Measurements from ENCODE around the gene GRM4.

Gene GRM4

DNA sequence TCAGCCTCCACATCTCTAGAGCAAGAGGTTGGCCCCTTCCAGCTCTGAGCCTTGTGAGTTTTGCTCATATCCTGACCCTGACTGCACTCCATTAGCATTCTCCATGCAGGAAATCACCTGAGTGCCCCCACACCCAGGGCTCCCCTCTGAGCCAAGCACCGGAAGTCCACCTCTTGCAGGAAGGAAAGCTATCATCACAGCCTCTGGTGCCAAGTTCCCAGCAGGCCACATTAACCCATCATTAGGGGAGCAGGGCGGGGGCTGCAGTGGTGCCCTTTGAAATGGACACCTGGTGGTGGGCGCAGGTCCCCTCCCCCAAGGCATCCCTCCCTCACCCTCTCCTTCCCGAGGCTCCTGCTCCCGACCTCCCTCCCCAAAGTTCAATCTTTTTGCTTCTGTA is 16.1 kb downstream of the GRM4 start:
- H3F3A ChIP-seq (ENCODE audit: low read depth), result no peaks in the 10 kb centered on the region

DNA sequence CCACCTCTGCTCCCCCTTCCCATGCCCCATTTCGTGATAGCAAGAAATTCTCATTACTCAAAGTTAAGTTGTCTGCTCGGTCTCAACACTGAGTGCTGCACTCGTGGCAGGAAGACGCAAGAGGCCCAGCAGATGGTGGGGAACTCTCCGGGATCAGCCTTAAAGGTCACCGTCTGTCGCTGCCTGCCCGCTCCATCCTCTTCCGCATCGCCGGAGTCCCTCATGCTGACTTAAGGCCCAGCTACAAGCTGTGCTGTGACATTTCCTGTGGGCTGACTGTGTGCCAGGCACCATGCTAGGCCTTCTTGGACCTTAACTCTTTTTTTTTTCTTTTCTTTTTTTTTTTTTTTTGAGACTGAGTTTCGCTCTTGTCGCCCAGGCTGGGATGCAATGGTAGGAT is 17.8 kb downstream of the GRM4 start:
- Histone ChIP-seq H2AFZ (ENCODE audit: low read length) (no peak overlapping the region), H3K9me3 (ENCODE audit: insufficient read depth, low read depth, low read length) (no peaks in the 10 kb centered on the region), H3K9me2 (replicated peaks; ENCODE audit: low read depth, low read length) (no peaks in the 10 kb centered on the region), H3F3A (ENCODE audit: low read depth) (no peaks in the 10 kb centered on the region), H3K4me3 (ENCODE audit: low read length, poor library complexity, severe bottlenecking) (no peak overlapping the region), H3K4me1 (ENCODE audit: insufficient read depth, low read length, poor library complexity, severe bottlenecking) (no peaks in the 10 kb centered on the region), H3K27me3 (ENCODE audit: insufficient read depth, low read length, poor library complexity, severe bottlenecking) (no peaks in the 10 kb centered on the region), H4K20me1 (ENCODE audit: insufficient read depth, low read length, poor library complexity, severe bottlenecking) (no peaks in the 10 kb centered on the region), H3K9ac (ENCODE audit: low read depth, low read length, poor library complexity, severe bottlenecking) (no peak overlapping the region), H3K36me3 (ENCODE audit: insufficient read depth, low read length) (no peaks in the 10 kb centered on the region), H3K79me2 (ENCODE audit: insufficient read depth, low read length) (no peaks in the 10 kb centered on the region), H3K4me2 (ENCODE audit: low read depth, low read length, poor library complexity, severe bottlenecking) (no peak overlapping the region)
- TF ChIP-seq, protein P1, sequence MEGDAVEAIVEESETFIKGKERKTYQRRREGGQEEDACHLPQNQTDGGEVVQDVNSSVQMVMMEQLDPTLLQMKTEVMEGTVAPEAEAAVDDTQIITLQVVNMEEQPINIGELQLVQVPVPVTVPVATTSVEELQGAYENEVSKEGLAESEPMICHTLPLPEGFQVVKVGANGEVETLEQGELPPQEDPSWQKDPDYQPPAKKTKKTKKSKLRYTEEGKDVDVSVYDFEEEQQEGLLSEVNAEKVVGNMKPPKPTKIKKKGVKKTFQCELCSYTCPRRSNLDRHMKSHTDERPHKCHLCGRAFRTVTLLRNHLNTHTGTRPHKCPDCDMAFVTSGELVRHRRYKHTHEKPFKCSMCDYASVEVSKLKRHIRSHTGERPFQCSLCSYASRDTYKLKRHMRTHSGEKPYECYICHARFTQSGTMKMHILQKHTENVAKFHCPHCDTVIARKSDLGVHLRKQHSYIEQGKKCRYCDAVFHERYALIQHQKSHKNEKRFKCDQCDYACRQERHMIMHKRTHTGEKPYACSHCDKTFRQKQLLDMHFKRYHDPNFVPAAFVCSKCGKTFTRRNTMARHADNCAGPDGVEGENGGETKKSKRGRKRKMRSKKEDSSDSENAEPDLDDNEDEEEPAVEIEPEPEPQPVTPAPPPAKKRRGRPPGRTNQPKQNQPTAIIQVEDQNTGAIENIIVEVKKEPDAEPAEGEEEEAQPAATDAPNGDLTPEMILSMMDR (conservative IDR thresholded peaks at IDR 0.05; ENCODE audit: low read length), result no peak
- no peak for TF ChIP-seq EZH2phosphoT487 (IDR thresholded peaks at IDR 0.05; ENCODE audit: borderline replicate concordance)

More for the DNA sequence above, 16.1 kb downstream of the GRM4 start:
- Histone ChIP-seq H3K79me2 (ENCODE audit: insufficient read depth, low read length) (no peaks in the 10 kb centered on the region), H3K9me2 (replicated peaks; ENCODE audit: low read depth, low read length) (no peaks in the 10 kb centered on the region), H3K27me3 (ENCODE audit: insufficient read depth, low read length, poor library complexity, severe bottlenecking) (no peaks in the 10 kb centered on the region), H4K20me1 (ENCODE audit: insufficient read depth, low read length, poor library complexity, severe bottlenecking) (no peaks in the 10 kb centered on the region), H3K9me3 (ENCODE audit: insufficient read depth, low read depth, low read length) (no peaks in the 10 kb centered on the region), H3K9ac (ENCODE audit: low read depth, low read length, poor library complexity, severe bottlenecking) (no peak overlapping the region), H3K4me2 (ENCODE audit: low read depth, low read length, poor library complexity, severe bottlenecking) (no peak overlapping the region), H3K36me3 (ENCODE audit: insufficient read depth, low read length) (no peaks in the 10 kb centered on the region), H3K4me1 (ENCODE audit: insufficient read depth, low read length, poor library complexity, severe bottlenecking) (no peaks in the 10 kb centered on the region), H2AFZ (ENCODE audit: low read length) (no peak overlapping the region), H3K4me3 (ENCODE audit: low read length, poor library complexity, severe bottlenecking) (no peak overlapping the region)
- TF ChIP-seq EZH2phosphoT487 (IDR thresholded peaks at IDR 0.05; ENCODE audit: borderline replicate concordance), result no peak
- TF ChIP-seq, protein P1 (conservative IDR thresholded peaks at IDR 0.05; ENCODE audit: low read length), result no peak

DNA sequence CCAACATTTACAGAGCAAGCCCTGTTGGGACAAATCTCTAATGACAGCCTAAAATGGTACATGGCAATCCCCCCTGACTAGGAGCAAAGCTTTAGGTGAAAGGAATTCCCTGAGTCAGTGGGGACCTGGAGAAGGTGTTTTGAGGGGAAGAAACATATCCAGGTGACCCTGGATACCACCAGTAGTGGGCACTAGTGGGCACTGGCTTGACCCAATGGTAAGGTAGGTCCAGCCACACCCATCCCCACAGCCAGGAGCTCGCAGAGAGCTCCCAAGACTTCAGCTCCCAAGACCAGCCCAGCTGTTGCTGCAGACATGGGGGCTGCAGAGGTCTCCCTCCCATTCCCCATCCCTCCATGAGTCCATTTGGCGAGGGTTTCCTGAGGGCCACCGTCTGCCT is 19.5 kb downstream of the GRM4 start:
- peaks cover 1% of the 10 kb centered on the region for H3K4me1 ChIP-seq (ENCODE audit: insufficient read depth, low read length, poor library complexity, severe bottlenecking)
- no peak for TF ChIP-seq EZH2phosphoT487 (IDR thresholded peaks at IDR 0.05; ENCODE audit: borderline replicate concordance)
- TF ChIP-seq, protein P1 (conservative IDR thresholded peaks at IDR 0.05; ENCODE audit: low read length), result peak; percentile 25; the same call in 1 of the 2 replicates
- no peak overlapping the region for H3K4me3 ChIP-seq (ENCODE audit: low read length, poor library complexity, severe bottlenecking)
- no peak overlapping the region for H3K9ac ChIP-seq (ENCODE audit: low read depth, low read length, poor library complexity, severe bottlenecking)
- no peak overlapping the region for H3K4me2 ChIP-seq (ENCODE audit: low read depth, low read length, poor library complexity, severe bottlenecking)
- no peaks in the 10 kb centered on the region for H3F3A ChIP-seq (ENCODE audit: low read depth)
- H3K9me2 ChIP-seq (replicated peaks; ENCODE audit: low read depth, low read length), result no peaks in the 10 kb centered on the region
- H3K79me2 ChIP-seq (ENCODE audit: insufficient read depth, low read length), result no peaks in the 10 kb centered on the region
- H2AFZ ChIP-seq (ENCODE audit: low read length), result no peak overlapping the region
- H3K27me3 ChIP-seq (ENCODE audit: insufficient read depth, low read length, poor library complexity, severe bottlenecking), result no peaks in the 10 kb centered on the region
- H4K20me1 ChIP-seq (ENCODE audit: insufficient read depth, low read length, poor library complexity, severe bottlenecking), result no peaks in the 10 kb centered on the region
- H3K36me3 ChIP-seq (ENCODE audit: insufficient read depth, low read length), result no peaks in the 10 kb centered on the region
- no peaks in the 10 kb centered on the region for H3K9me3 ChIP-seq (ENCODE audit: insufficient read depth, low read depth, low read length)
